ENCODE data around the gene SLC35F6. TPM values are rescaled to one million over a fixed set of nuclear protein-coding genes. Genes with fewer than 3 reads are reported as not detected.
A peak's percentile ranks its signal among the peaks of the same experiment; 100 is the strongest.
"Not testable (repeated sequence)": the region's sequence is repeated elsewhere in the genome, so short reads cannot be mapped to it uniquely, and the experiment has no call there.

Gene SLC35F6
- total RNA-seq, 1 experiment from 2014 or later = 110 TPM

GRCh38 chr2:26746934-26747333 is 17.1 kb upstream of the SLC35F6 start:
- no peak for DNase-seq (ENCODE audit: low read depth, low spot score)
- in situ Hi-C loops (cut with HindIII; ENCODE audit: low pct_unique_long_range_greater_than_20kb, low sequenced_read_pairs) = no loop called here

DNA sequence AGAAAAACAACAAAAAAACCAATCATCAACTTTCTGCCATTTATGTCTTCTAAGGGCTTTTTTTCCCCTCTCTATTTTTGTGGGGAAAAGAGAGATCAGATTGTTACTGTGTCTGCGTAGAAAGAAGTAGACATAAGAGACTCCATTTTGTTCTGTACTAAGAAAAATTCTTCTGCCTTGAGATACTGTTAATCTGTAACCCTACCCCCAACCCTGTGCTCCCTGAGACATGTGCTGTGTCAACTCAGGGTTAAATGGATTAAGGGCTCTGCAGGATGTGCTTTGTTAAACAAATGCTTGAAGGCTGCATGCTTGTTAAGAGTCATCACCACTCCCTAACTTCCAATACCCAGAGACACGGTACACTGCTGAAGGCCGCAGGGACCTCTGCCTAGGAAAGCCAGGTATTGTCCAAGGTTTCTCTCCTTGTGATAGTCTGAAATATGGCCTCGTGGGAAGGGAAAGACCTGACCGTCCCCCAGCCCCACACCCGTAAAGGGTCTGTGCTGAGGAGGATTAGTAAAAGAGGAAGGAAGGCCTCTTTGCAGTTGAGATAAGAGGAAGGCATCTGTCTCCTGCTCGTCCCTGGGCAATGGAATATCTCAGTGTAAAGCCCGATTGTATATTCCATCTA is 14.2 kb upstream of the SLC35F6 start:
- DNase-seq (ENCODE audit: low read depth, low spot score); in situ Hi-C loops (cut with HindIII; ENCODE audit: low pct_unique_long_range_greater_than_20kb, low sequenced_read_pairs): not testable (repeated sequence)

DNA sequence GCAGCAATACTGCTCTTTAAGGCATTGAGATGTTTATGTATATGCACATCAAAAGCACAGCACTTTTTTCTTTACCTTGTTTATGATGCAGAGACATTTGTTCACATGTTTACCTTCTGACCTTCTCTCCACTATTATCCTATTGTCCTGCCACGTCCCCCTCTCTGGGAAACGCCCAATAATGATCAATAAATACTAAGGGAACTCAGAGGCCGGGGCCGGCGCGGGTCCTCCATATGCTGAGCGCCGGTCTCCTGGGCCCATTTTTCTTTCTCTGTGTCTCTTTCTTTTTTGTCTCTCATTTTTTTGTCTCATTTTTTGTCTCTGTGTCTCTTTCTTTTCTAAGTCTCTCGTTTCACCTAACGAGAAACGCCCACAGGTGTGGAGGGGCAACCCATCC is 13.6 kb upstream of the SLC35F6 start:
- in situ Hi-C loops (cut with HindIII; ENCODE audit: low pct_unique_long_range_greater_than_20kb, low sequenced_read_pairs); DNase-seq (ENCODE audit: low read depth, low spot score): not testable (repeated sequence)

GRCh38 chr2:26752656-26753055 is 11.4 kb upstream of the SLC35F6 start:
- in situ Hi-C loops (cut with HindIII; ENCODE audit: low pct_unique_long_range_greater_than_20kb, low sequenced_read_pairs) = no loop called here
- DNase-seq (ENCODE audit: low read depth, low spot score) = no peak

GRCh38 chr2:26754539-26754938 is 9.5 kb upstream of the SLC35F6 start:
- DNase-seq (ENCODE audit: low read depth, low spot score) = no peak
- in situ Hi-C loops (cut with HindIII; ENCODE audit: low pct_unique_long_range_greater_than_20kb, low sequenced_read_pairs) = no loop called here

DNA sequence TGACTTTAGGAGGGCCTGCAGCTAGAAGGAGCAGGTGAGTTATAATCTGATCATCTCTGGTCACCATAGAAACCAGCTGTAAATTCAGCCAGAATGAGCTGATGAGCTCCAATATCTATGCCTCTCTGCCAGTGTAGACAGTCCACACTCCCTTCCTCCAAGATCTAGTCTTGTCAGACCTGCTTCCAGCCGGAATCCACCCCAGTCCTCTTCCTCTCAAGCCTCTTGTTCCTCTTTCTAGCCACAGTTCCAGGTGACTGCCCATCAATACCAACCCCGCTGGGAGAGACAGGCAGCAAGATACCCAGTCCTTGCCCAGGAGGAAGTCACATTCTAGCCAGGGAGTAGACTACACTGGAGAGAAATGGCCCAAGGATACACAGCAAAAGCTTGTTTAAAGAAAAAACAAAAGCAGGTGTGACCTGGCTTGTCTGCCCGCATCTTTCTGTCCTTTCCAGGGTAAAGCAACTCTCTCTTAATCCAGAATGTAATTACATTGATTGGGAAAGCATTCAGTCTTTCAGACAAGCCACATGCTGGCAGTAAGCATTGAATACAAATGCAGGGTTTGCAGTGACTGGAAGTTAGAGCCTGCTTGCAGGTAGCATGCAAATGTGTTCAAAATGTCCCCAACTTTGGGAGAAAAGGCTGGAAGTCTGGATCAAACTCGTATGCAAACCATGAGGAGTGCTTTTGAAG is 9.0 kb upstream of the SLC35F6 start:
- in situ Hi-C loops (cut with HindIII; ENCODE audit: low pct_unique_long_range_greater_than_20kb, low sequenced_read_pairs) = no loop called here
- DNase-seq (ENCODE audit: low read depth, low spot score) = no peak

DNA sequence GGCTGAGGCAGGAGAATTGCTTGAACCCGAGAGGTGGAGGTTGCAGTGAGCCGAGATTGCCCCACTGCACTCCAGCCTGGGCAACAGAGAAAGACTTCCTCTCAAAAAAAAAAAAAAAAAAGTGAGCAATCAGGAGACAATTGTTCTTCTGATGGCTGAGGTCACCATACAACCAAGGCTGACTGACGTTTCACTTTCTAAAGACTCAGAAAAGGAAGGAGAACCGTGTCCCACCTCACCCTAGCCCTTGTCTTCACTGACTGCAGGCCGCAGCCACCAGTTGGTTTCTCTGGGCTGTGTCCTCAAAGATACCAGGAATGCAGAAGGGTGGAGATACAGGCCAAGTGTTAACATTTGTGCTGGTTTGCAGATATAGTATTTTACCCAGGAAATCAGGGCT is 7.7 kb upstream of the SLC35F6 start:
- no peak for DNase-seq (ENCODE audit: low read depth, low spot score)
- in situ Hi-C loops (cut with HindIII; ENCODE audit: low pct_unique_long_range_greater_than_20kb, low sequenced_read_pairs) = no loop called here

DNA sequence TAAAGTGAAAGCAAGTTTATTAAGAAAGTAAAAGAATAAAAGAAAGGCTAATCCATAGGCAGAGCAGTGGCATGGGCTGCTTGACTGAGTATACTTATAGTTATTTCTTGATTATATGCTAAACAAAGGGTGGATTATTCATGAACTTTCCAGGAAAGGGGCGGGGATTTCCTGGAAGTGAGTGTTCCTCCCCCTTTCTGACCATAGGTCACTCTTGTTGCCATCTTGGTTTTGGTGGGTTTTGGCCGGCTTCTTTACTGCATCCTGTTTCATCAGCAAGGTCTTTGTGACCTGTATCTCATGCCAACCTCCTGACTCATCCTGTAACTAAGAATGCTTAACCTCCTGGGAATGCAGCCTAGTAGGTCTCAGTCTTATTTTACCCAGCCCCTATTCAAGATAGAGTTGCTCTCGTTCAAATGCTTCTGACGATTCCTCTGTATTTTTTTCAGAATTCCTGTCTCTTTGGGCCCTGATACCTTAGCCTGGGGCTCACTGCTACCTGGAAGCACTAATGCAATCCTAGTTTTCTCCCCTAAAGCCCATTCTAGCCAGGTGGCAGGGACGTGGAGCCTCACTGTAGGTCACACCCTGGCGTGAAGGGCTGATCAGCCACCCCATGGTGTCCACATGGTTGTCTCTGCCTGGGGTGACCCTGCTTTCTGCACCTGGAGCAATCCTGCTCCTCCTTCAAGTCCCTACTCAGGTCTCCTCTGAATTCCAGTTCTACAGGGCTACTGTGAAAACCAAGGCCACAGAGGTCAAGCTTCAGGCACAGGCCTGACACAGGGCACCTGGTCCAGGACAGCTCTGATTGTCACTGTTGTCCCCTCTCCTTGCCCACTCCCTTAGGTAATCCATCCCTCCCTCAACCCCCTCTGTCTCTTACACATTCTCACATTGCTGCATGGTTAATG is 6.0 kb upstream of the SLC35F6 start:
- DNase-seq (ENCODE audit: low read depth, low spot score) = peak; percentile 99
- in situ Hi-C loops (cut with HindIII; ENCODE audit: low pct_unique_long_range_greater_than_20kb, low sequenced_read_pairs) = no loop called here

DNA sequence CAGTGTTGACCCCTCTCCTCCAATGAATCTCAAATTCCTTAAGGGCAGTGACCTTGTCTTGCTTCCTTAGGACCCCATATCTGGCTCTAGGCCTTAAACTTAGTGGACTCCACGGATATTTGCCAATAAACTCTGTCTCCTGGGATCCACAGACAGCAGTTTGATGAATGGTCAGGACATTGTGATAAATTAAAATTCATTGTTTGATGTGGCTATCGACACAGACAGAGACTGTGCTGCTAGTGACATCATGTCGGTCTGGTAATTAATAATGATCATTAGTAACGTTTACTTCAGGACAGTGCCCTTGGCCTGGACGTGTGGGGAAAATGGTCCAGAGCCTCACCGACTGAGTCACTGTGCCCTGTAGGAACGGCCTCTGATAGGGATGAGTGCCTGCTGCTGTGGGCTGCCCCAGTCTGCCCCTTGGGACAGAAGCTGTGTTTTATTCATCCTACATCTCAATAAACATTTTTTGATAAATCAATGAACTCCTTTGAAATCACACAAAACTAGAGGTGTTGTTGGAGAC is 5.2 kb upstream of the SLC35F6 start:
- no peak for DNase-seq (ENCODE audit: low read depth, low spot score)

GRCh38 chr2:26759845-26760244 is 4.2 kb upstream of the SLC35F6 start:
- in situ Hi-C loops (cut with HindIII; ENCODE audit: low pct_unique_long_range_greater_than_20kb, low sequenced_read_pairs) = no loop called here
- DNase-seq (ENCODE audit: low read depth, low spot score) = no peak

More for the DNA sequence above, 5.2 kb upstream of the SLC35F6 start:
- in situ Hi-C loops (cut with HindIII; ENCODE audit: low pct_unique_long_range_greater_than_20kb, low sequenced_read_pairs) = no loop called here

DNA sequence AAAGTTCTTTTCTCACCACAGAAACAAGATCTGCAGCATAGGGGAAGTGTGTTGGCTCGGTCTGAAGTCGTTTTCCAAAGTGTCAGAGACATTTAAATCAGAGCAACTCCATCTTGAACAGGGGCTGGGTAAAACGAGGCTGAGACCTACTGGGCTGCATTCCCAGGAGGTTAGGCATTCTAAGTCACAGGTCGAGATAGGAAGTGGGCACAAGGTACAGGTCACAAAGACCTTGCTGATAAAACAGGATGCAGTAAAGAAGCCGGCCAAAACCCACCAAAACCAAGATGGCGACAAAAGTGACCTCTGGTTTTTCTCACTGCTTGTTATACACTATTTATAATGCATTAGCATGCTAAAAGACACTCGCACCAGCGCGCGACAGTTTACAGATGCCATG is 3.1 kb upstream of the SLC35F6 start:
- in situ Hi-C loops (cut with HindIII; ENCODE audit: low pct_unique_long_range_greater_than_20kb, low sequenced_read_pairs); DNase-seq (ENCODE audit: low read depth, low spot score): not testable (repeated sequence)

GRCh38 chr2:26763019-26763418 is 1.1 kb upstream of the SLC35F6 start:
- in situ Hi-C loops (cut with HindIII; ENCODE audit: low pct_unique_long_range_greater_than_20kb, low sequenced_read_pairs) = no loop called here
- DNase-seq (ENCODE audit: low read depth, low spot score) = no peak

GRCh38 chr2:26764906-26765305 is 822 bp downstream of the SLC35F6 start:
- no peak for DNase-seq (ENCODE audit: low read depth, low spot score)
- in situ Hi-C loops (cut with HindIII; ENCODE audit: low pct_unique_long_range_greater_than_20kb, low sequenced_read_pairs) = no loop called here

GRCh38 chr2:26765475-26766200 is 1.6 kb downstream of the SLC35F6 start:
- DNase-seq (ENCODE audit: low read depth, low spot score) = no peak
- in situ Hi-C loops (cut with HindIII; ENCODE audit: low pct_unique_long_range_greater_than_20kb, low sequenced_read_pairs) = no loop called here

- no peak for DNase-seq (ENCODE audit: low read depth, low spot score)
- in situ Hi-C loops (cut with HindIII; ENCODE audit: low pct_unique_long_range_greater_than_20kb, low sequenced_read_pairs) = no loop called here
Observed at GRCh38 chr2:26767129-26767528, 3.0 kb downstream of the SLC35F6 start.

DNA sequence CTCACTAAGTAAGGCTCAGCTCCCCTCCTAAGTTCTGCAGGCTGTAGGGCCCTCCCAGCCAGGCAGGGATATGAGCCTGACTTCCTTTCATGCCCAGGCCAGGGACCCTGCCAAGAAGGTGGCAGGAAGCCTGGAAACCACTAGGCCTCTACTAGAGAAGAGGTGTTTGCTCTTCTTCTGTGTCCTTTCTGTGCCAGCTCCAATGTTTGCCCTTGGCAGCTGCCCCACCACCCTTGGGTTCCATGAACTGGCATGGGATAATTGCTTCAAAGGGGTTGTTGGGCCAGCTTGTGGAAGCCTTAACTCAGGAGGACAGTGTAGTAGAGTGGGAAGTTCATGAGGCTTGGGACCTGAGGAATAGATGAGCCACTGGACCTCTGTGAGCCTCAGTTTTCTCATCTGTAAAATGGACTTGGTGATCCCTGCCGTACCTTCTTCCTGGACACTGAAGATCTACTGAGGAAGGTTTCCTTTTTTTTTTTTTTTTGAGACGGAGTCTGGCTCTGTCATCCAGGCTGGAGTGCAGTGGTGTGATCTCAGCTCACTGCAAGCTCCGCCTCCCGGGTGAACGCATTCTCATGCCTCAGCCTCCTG is 3.9 kb downstream of the SLC35F6 start:
- in situ Hi-C loops (cut with HindIII; ENCODE audit: low pct_unique_long_range_greater_than_20kb, low sequenced_read_pairs) = no loop called here

GRCh38 chr2:26768759-26769088 is 4.6 kb downstream of the SLC35F6 start:
- DNase-seq (ENCODE audit: low read depth, low spot score) = no peak
- in situ Hi-C loops (cut with HindIII; ENCODE audit: low pct_unique_long_range_greater_than_20kb, low sequenced_read_pairs) = no loop called here

More for the DNA sequence above, 3.9 kb downstream of the SLC35F6 start:
- DNase-seq (ENCODE audit: low read depth, low spot score) = no peak

Data from SK-MEL-5 (cell line).